ENCODE results near the gene KRT83.

The KRT83 gene

GRCh38 chr12:52274521-52275120 is 46.6 kb downstream of the KRT83 start, which contains the start of gene KRT86:
KRT86 (plus strand) TSS chr12:52274645; CDS start chr12:52301917, 27,272 bp downstream.
- no peaks in the 10 kb centered on the region for H3K36me3 ChIP-seq (ENCODE audit: control insufficient read depth, insufficient read depth, low read length)
- H2AFZ ChIP-seq: no peak within 1 kb of the TSS
- peaks cover 4% of the 10 kb centered on the region for H3K4me1 ChIP-seq
- H3K27ac ChIP-seq: no peak within 1 kb of the TSS
- H3K4me2 ChIP-seq (ENCODE audit: low read length): no peak within 1 kb of the TSS
- no peaks in the 10 kb centered on the region for H3K27me3 ChIP-seq (ENCODE audit: control insufficient read depth, insufficient read depth, low read length)
- no peaks in the 10 kb centered on the region for H3K9me3 ChIP-seq (ENCODE audit: control insufficient read depth, low read length)
- no peak within 1 kb of the TSS for H3K9ac ChIP-seq
- no peak within 1 kb of the TSS for H3K4me3 ChIP-seq (ENCODE audit: low read depth, low read length)
- no peak for TF ChIP-seq CTCF (IDR thresholded peaks at IDR 0.05)
- no peaks in the 10 kb centered on the region for H3K79me2 ChIP-seq

GRCh38 chr12:52271158-52271557 is 50.0 kb downstream of the KRT83 start:
- Histone ChIP-seq H3K36me3 (ENCODE audit: control insufficient read depth, insufficient read depth, low read length) (no peaks in the 10 kb centered on the region), H3K9me3 (ENCODE audit: control insufficient read depth, low read length) (no peaks in the 10 kb centered on the region), H3K27me3 (ENCODE audit: control insufficient read depth, insufficient read depth, low read length) (no peaks in the 10 kb centered on the region), H3K79me2 (no peaks in the 10 kb centered on the region), H3K4me2 (ENCODE audit: low read length) (no peak overlapping the region), H3K27ac (no peak overlapping the region), H3K4me1 (no peaks in the 10 kb centered on the region), H2AFZ (no peak overlapping the region), H3K9ac (no peak overlapping the region), H3K4me3 (ENCODE audit: low read depth, low read length) (no peak overlapping the region)
- TF ChIP-seq CTCF (IDR thresholded peaks at IDR 0.05): no peak

GRCh38 chr12:52270541-52271070 is 50.6 kb downstream of the KRT83 start:
- Histone ChIP-seq H3K9ac (no peak overlapping the region), H3K9me3 (ENCODE audit: control insufficient read depth, low read length) (no peaks in the 10 kb centered on the region), H3K27me3 (ENCODE audit: control insufficient read depth, insufficient read depth, low read length) (no peaks in the 10 kb centered on the region), H3K4me2 (ENCODE audit: low read length) (no peak overlapping the region), H3K4me1 (no peaks in the 10 kb centered on the region), H3K36me3 (ENCODE audit: control insufficient read depth, insufficient read depth, low read length) (no peaks in the 10 kb centered on the region), H3K27ac (no peak overlapping the region), H2AFZ (no peak overlapping the region), H3K4me3 (ENCODE audit: low read depth, low read length) (no peak overlapping the region), H3K79me2 (no peaks in the 10 kb centered on the region)
- no peak for TF ChIP-seq CTCF (IDR thresholded peaks at IDR 0.05)

GRCh38 chr12:52268212-52268611 is 53.0 kb downstream of the KRT83 start:
- Histone ChIP-seq H3K4me2 (ENCODE audit: low read length) (no peak overlapping the region), H3K9me3 (ENCODE audit: control insufficient read depth, low read length) (no peaks in the 10 kb centered on the region), H2AFZ (no peak overlapping the region), H3K27ac (no peak overlapping the region), H3K36me3 (ENCODE audit: control insufficient read depth, insufficient read depth, low read length) (no peaks in the 10 kb centered on the region), H3K4me3 (ENCODE audit: low read depth, low read length) (no peak overlapping the region), H3K79me2 (no peaks in the 10 kb centered on the region), H3K27me3 (ENCODE audit: control insufficient read depth, insufficient read depth, low read length) (no peaks in the 10 kb centered on the region), H3K4me1 (no peaks in the 10 kb centered on the region), H3K9ac (no peak overlapping the region)
- TF ChIP-seq CTCF (IDR thresholded peaks at IDR 0.05): no peak

- H3K9me3 ChIP-seq (ENCODE audit: control insufficient read depth, low read length): no peaks in the 10 kb centered on the region
- H2AFZ ChIP-seq: no peak overlapping the region
Measured at GRCh38 chr12:52267699-52268098, 53.5 kb downstream of the KRT83 start.

More at GRCh38 chr12:52267699-52268098, 53.5 kb downstream of the KRT83 start:
- Histone ChIP-seq H3K79me2 (no peaks in the 10 kb centered on the region), H3K4me3 (ENCODE audit: low read depth, low read length) (no peak overlapping the region), H3K9ac (no peak overlapping the region), H3K36me3 (ENCODE audit: control insufficient read depth, insufficient read depth, low read length) (no peaks in the 10 kb centered on the region), H3K27ac (no peak overlapping the region), H3K4me1 (no peaks in the 10 kb centered on the region), H3K4me2 (ENCODE audit: low read length) (no peak overlapping the region), H3K27me3 (ENCODE audit: control insufficient read depth, insufficient read depth, low read length) (no peaks in the 10 kb centered on the region)
- no peak for TF ChIP-seq CTCF (IDR thresholded peaks at IDR 0.05)

Data from parathyroid adenoma (tissue), 2 donors.